Spleen (tissue), 7 donors: ENCODE results near the gene DNTT.

ENCODE experiments used
- POLR2A ChIP-seq, 3 donors: fragments of 450-650 bp; IDR thresholded peaks; one replicate each; pipeline ENCODE4 v1.5.1; 2017; ENCODE audit warnings: antibody characterized with exemption in 3 of 3, mild to moderate bottlenecking in 1 of 3
- TF ChIP-seq, protein P1 (sequence below), 11 experiments: fragments of 200-600 bp in 7 of 11; fragments of 450-650 bp in 4 of 11; sonication (generic) in 4 of 11; IDR thresholded peaks in 8 of 11; conservative IDR thresholded peaks in 3 of 11; 1 replicate in 7 of 11; 2 replicates in 4 of 11; pipeline versions ENCODE4 v1.4.0 to v1.8.0; 2016 to 2021; ENCODE audit warnings: antibody characterized with exemption in 11 of 11, inconsistent platforms in 4 of 11, mild to moderate bottlenecking in 1 of 11
- donor health status: DM: no; HTN: no; CAD: no; lungs with moderate emphysema.
- donor health status: DM: no; HTN: no; CAD: no.
- donor health status: DM: no; HTN: no; CAD: no.

DNA sequence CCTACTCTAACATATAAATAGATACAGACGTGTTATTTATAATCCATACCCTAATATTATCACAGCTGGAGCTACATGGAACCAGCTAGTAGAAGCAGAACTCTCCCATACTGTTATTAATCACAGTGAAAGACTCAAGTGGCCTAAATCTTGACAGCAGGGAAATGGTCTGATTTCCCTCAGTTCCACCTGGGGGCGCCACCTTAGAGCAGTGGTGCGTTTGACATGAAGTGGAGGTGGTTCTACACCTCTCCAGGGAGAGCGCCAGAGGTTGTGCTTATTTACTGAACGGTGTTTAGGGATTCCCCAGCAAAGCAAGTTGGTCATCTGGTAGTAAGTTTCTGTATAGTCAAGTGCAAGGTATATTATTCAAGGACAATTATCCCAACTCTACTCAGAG is 17.6 kb downstream of the DNTT start:
- TF ChIP-seq, protein P1, sequence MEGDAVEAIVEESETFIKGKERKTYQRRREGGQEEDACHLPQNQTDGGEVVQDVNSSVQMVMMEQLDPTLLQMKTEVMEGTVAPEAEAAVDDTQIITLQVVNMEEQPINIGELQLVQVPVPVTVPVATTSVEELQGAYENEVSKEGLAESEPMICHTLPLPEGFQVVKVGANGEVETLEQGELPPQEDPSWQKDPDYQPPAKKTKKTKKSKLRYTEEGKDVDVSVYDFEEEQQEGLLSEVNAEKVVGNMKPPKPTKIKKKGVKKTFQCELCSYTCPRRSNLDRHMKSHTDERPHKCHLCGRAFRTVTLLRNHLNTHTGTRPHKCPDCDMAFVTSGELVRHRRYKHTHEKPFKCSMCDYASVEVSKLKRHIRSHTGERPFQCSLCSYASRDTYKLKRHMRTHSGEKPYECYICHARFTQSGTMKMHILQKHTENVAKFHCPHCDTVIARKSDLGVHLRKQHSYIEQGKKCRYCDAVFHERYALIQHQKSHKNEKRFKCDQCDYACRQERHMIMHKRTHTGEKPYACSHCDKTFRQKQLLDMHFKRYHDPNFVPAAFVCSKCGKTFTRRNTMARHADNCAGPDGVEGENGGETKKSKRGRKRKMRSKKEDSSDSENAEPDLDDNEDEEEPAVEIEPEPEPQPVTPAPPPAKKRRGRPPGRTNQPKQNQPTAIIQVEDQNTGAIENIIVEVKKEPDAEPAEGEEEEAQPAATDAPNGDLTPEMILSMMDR (IDR thresholded peaks at IDR 0.05 in 8 of 11, conservative IDR thresholded peaks at IDR 0.05 in 3 of 11), result no peak
- TF ChIP-seq POLR2A (IDR thresholded peaks at IDR 0.05), result no peak
